Activated CD8-positive, alpha-beta memory T cell treated with anti-CD3 and anti-CD28 coated beads for 36 hours (primary cell): ENCODE measurements around the gene ATP2C1. TPM values are rescaled to one million over a fixed set of nuclear protein-coding genes. Genes with fewer than 3 reads are reported as not detected.
"Not testable (repeated sequence)": the region's sequence is repeated elsewhere in the genome, so short reads cannot be mapped to it uniquely, and the experiment has no call there.

Source experiments
- CTCF ChIA-PET: fragments of 350-600 bp; sonication (Branson Sonifier 250); formaldehyde crosslinking; loops from one replicate; lab custom pipeline; 2021; ENCODE audit warnings: antibody characterized with exemption; lab: Charles Lee
- POLR2A ChIA-PET: fragments of 350-600 bp; sonication (Branson Sonifier 250); formaldehyde crosslinking; loops from one replicate; lab custom pipeline; 2021; ENCODE audit warnings: antibody characterized with exemption; lab: Charles Lee
- total RNA-seq, 2 experiments: library from RNA; stranded (reverse); gene quantifications; one replicate each; pipeline ENCODE4 v1.2.3, GENCODE V29; 2021

The ATP2C1 gene
- total RNA-seq, 2 experiments from 2014 or later = 63.4 to 63.5 TPM

GRCh38 chr3:131020122-131020693, 126.3 kb downstream of the ATP2C1 start:
- CTCF ChIA-PET = no interaction called here
- POLR2A ChIA-PET = no interaction called here

DNA sequence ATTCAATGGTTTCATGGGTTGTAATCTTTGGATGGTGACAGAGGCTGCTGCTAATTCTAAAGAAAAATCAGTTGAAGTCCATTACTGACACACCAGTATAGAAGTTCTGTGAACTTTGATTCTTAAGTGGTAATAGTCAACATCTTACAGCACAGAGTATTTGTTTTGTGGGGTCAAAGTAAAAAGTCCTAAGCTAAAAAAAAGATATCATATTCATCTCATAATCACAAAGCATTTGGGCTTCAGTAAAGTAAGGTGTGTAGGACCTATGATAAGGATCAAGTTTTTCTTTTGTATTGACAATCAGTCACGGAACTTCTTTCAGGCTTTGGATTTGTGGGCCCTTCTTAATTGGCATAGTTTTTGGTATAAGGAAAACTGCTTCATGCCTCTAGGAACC, 131.7 kb downstream of the ATP2C1 start:
- CTCF ChIA-PET = interaction anchor here (0.6 kb wide), 1 partner anchor 302 kb away, joined by 4 read pairs; no protein-coding TSS in a partner anchor
- POLR2A ChIA-PET = interaction anchor here (0.6 to 1.1 kb wide), 2 partner anchors 10 to 15 kb away, joined by 3 to 11 read pairs; no protein-coding TSS in a partner anchor

- ChIA-PET CTCF (interaction anchor here (1.2 kb wide), 1 partner anchor 10 kb away, joined by 3 read pairs; no protein-coding TSS in a partner anchor), POLR2A (interaction anchor here (0.6 to 1.5 kb wide), 3 partner anchors 11 to 133 kb away, joined by 3 to 11 read pairs (median 9); partner anchors contain the start of gene ATP2C1)
Observed at GRCh38 chr3:131026321-131027151, 132.7 kb downstream of the ATP2C1 start, which contains the start of the genes ASTE1 and NEK11. Gene ASTE1, minus strand, starts transcription at chr3:131026825. Its CDS starts 1,519 bp downstream, at chr3:131025306. Gene NEK11, plus strand, starts transcription at chr3:131026877. Its CDS starts 2,832 bp downstream, at chr3:131029709.

GRCh38 chr3:131028844-131029243, 135.0 kb downstream of the ATP2C1 start:
- ChIA-PET POLR2A (no interaction called here), CTCF (no interaction called here)

- CTCF ChIA-PET = interaction anchor here (0.7 kb wide), 1 partner anchor 10 kb away, joined by 3 read pairs; no protein-coding TSS in a partner anchor
- POLR2A ChIA-PET = no interaction called here
Observed at GRCh38 chr3:131031660-131032059, 137.8 kb downstream of the ATP2C1 start.

DNA sequence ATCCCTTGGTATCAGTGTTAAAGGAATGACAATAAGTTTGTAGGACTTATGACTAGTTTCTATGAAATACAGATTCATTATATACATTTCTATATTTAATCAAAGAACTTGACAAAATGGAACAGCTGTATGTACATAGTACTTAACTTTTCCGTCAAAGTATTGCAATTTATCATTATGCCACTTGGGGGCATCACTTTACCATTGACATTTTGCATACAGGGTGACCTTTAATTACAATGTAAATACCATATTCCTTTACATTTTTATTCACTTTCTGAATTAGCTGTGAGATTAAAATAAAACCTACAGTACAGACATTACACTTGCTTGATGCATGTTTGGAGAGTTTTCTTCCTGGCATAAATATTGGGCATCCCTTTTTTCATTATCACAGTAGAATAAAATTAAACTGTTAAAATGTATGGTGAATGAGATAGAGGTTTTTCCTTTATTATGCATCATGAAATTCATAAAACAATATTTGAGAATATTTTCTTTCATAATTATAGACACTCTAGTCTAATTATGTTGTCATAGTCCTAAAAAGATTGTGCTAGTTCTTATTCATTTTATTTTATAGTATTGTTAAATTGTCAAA, 139.7 kb downstream of the ATP2C1 start:
- ChIA-PET POLR2A (no interaction called here), CTCF (interaction anchor here (0.6 to 1.7 kb wide), 5 partner anchors 8 to 1150 kb away, joined by 3 to 5 read pairs (median 4); partner anchors contain the start of gene NUDT16)

DNA sequence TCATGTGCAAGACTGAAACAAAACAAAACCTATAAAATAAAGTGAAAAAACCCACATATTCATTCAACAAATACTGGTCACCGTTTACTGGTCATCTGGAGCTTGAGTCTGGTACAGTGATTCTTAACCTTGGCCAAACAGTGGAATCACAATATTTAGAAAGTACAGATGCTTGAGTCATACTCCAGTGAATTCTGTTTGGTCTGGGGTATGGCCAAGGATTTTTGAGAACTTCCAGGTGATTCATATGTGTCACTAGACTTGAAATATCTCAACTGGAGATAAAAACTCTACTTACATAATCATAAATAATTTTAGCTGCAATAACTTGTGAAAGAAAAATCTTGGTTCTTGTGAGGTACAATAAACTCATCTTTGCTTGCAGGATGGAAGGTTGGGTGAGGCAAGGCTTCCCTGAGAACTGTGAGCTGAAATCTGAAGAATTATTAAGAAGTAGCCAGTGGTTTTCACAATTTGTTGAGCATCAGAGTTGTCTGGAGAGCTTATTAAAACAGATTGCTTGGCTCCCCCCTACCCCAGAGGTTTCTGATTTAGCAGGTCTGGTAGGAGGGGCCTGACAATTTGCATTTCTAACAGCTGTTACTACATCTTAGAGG, 142.4 kb downstream of the ATP2C1 start:
- ChIA-PET CTCF (no interaction called here), POLR2A (interaction anchor here (0.6 kb wide), 1 partner anchor 270 kb away, joined by 4 read pairs; no protein-coding TSS in a partner anchor)

DNA sequence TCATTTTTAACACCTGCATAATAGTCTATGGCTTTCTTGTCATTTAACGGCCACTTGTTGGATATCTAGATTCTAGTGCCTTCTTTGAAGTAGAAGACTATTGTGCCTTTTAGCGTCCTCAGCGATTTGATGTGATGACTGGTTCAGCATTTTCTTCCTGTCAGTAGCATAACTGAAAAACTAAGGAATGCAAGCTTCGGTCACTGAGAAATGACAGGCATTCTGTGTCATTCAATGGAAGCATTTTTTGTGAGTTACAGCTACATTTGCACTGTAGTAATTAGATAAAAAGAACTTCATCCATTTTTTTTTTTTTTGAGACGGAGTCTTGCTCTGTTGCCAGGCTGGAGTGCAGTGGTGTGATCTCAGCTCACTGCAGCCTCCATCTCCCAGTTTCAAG, 143.1 kb downstream of the ATP2C1 start:
- ChIA-PET CTCF (no interaction called here), POLR2A (no interaction called here)

DNA sequence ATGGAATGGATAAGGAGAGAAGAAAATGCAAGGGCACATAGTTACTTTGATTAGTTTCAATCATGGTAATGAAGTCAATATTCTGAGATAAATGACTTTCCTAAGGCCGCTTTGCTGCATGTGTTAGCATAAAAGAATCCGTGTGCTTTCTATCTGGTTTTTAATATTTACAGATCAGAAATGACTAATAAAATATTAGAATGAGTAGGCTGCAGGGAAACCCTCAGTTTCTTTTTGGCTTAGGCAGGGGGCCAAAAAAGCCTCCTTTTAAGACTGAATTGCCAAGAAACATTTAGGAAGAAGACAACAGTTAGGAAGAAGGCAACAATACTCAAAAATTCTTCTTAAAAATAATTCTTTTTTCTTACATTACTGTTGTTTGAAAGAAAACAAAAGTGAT, 144.4 kb downstream of the ATP2C1 start:
- ChIA-PET CTCF (no interaction called here), POLR2A (no interaction called here)

DNA sequence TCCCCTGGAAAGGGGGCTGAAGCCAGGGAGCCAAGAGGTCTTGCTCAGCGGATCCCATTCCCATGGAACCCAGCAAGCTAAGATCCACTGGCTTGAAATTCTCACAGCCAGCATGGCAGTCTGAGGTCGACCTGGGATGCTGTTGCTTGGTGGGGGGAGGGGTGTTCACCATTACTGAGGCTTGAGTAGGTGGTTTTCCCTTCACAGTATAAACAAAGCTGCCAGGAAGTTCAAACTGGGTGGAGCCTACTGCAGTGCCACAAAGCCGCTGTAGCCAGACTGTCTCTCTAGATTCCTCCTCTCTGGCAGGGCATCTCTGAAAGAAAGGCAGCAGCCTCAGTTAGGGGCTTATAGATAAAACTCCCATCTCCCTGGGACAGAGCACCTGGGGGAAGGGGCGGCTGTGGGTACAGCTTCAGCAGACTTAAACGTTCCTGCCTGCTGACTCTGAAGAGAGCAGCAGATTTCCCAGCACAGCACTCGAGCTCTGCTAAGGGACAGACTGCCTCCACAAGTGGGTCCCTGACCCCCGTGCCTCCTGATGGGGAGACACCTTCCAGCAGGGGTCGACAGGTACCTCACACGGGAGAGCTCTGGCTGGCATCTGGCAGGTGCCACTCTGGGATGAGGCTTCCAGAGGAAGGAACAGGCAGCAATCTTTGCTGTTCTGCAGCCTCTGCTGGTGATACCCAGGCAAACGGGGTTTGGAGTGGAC, 148.5 kb downstream of the ATP2C1 start:
- POLR2A ChIA-PET = not testable (repeated sequence)
- CTCF ChIA-PET = interaction anchor here (2.0 kb wide), 1 partner anchor 9 kb away, joined by 5 read pairs; no protein-coding TSS in a partner anchor

DNA sequence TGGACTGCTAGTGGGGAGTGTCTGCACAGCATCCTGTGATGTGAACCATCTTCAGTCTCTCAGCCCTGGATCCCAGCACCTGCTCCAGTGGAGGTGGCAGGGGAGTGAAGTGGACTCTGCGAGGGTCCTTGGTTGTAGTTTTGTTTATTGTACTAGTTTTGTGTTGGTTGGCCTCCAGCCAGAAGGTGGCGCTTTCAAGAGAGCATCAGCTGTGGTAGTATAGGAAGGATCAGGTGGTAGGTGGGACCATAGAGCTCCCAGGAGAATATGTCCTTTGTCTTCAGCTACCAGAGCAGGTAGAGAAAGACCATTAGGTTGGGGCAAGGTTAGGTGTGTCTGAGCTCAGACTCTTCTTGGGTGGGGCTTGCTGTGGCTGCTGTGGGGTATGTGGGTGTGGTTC, 153.7 kb downstream of the ATP2C1 start:
- CTCF ChIA-PET = no interaction called here
- POLR2A ChIA-PET = no interaction called here

DNA sequence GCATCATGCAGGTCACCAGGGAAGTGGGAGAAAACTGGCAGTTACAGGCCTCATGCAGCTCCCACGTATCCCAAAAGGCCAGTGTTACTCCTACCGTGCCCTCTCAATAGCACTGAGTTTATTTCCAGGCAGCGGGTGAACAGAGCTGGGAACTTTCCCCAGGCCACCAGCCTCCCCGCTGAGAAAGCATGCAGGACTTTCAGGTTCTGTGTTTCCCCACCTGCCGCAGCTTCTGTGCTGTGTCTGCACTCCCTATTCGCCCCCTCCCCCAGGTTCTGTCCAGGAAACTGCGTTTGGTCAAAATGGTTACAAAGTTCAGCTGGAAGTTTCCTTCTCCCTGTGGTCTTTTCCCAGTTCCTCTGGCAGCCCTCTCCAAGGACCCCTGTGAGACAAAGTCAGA, 154.1 kb downstream of the ATP2C1 start:
- ChIA-PET CTCF (interaction anchor here (1.2 kb wide), 1 partner anchor 15 kb away, joined by 3 read pairs; no protein-coding TSS in a partner anchor), POLR2A (no interaction called here)

- CTCF ChIA-PET = no interaction called here
- POLR2A ChIA-PET = no interaction called here
Observed at GRCh38 chr3:131050001-131050400, 156.1 kb downstream of the ATP2C1 start.

DNA sequence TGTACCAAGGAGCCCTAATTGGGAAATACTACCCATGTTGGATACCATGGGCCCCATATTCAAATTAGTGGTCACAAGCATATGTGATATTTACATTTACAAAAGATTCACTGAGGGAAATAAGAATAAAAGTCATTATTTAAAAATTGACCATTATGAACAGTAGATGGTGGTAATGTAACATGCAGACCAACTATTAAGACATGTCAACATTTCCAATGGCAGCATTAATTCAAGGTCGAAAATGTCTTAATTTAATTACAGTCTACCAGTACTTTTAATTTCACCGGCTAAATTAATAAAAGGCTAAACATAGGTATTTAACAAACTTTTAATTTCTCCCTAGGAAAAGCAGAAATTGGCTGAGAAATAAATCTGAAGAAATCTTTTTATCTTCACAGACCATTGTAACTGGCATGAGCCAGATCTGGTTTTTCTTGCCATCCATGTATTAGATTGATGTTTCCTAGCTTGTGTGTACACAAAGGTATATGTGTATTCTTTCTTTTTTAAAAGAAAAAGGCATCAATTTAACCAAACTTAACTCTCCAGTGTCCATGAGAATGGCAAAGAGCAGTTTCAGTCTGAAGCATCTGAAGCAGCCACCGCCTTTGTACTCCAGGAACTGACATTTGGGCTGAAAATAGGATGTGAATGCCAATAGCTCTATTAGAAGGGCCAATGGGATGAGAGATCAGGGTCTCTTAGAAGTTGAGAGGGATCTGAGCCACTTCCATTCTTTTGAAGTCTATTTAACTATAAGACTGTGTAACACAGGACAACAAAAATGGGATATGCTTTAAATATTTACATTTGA, 159.4 kb downstream of the ATP2C1 start:
- ChIA-PET CTCF (interaction anchor here (1.5 kb wide), 1 partner anchor 21 kb away, joined by 3 read pairs; no protein-coding TSS in a partner anchor), POLR2A (no interaction called here)
